IPS-20b (cell line): ENCODE data around the gene CHIA.
"Not testable (repeated sequence)": the region's sequence is repeated elsewhere in the genome, so short reads cannot be mapped to it uniquely, and the experiment has no call there.

Experiments
- H3K27ac ChIP-seq: one replicate; pipeline ENCODE4 v1.5.1; 2013; ENCODE audit warnings: low read length
- H3K27me3 ChIP-seq: 2 replicates; pipeline ENCODE4 v1.6.1; 2013; ENCODE audit warnings: mild to moderate bottlenecking, low read length, inconsistent platforms; ENCODE audit not compliant: insufficient read depth
- H3K36me3 ChIP-seq: 2 replicates; pipeline ENCODE4 v1.6.1; 2013; ENCODE audit warnings: low read depth, mild to moderate bottlenecking, inconsistent platforms, low read length, moderate library complexity; ENCODE audit not compliant: insufficient read depth
- H3K4me1 ChIP-seq: 2 replicates; pipeline ENCODE4 v1.6.1; 2013; ENCODE audit warnings: mild to moderate bottlenecking, control low read depth, inconsistent platforms, low read length, moderate library complexity; ENCODE audit not compliant: insufficient read depth
- H3K4me3 ChIP-seq: 2 replicates; pipeline ENCODE4 v1.5.1; 2013; ENCODE audit warnings: mild to moderate bottlenecking, low read length, inconsistent platforms
- H3K9ac ChIP-seq: 2 replicates; pipeline ENCODE4 v1.6.1; 2013; ENCODE audit warnings: low read depth, mild to moderate bottlenecking, inconsistent platforms, low read length, moderate library complexity
- H3K9me3 ChIP-seq: 2 replicates; pipeline ENCODE4 v1.6.1; 2013; ENCODE audit warnings: mild to moderate bottlenecking, low read depth, low read length, inconsistent platforms; ENCODE audit not compliant: insufficient read depth

The CHIA gene

DNA sequence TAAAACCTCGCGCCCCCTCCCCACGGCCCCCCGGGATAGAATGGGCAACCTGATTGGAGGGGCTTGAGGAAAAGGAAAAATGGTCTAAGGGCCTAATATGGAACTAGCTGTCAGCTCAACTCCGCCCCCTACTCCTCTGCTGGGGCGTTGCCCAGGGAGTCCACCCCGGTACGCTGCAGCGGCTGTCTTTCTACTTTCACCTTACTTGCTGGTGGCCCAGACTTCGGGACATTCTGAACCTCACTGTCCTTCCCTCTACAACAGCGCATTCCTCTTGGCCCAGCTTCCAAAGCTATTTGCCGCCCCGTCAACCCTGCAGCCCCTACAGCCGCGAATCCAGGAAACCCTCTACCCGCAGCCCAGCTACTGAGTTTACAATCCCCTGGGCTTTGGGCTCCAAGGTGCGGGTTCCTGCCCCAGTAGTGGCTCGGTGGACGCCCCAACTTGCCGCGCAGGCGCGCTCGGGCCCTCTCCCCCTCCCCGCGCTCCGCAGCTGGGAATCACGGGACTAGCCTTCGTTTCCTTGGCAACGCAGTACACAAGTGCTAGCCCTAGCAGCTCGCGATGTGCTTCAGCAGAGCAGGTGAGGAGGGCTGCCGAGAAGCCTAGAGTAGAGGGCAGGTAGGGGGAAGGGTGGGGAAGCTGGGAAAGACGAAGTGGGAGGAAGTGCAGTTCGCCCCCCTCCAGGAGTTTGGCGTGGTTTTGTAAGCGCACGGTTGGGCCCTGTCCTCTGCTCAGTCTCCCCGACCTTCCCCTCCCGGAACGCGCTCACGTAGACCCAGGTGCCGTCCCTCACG is 55.6 kb downstream of the CHIA start:
- Histone ChIP-seq H3K36me3 (no peaks in the 10 kb centered on the region), H3K4me3 (peak overlapping the region; percentile 72), H3K27ac (no peak overlapping the region), H3K9me3 (no peaks in the 10 kb centered on the region), H3K9ac (peak overlapping the region; percentile 71; the same call in 1 of the 2 replicates), H3K4me1 (peaks cover 9% of the 10 kb centered on the region), H3K27me3 (peaks cover 8% of the 10 kb centered on the region; the same call in 1 of the 2 replicates)

DNA sequence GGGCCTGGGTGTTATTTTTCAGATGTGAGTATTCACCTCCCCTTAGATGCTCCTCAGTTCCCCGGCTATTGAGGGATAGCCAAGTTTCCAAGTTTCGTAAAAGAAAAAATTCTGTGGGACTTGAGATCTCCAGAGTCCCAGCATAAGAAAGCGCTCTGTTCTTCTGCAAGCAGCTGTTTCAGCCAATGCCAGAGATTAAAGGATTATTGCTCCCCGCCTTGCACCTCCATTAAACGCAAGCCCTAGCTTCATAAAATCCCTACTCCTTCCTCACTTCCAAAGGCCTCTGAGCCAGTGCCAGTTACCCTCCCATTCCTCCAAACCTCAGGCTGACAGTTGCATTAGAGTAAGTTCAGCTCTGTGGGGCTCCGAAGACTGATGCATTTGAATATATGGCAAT is 56.4 kb downstream of the CHIA start:
- peaks cover 9% of the 10 kb centered on the region for H3K4me1 ChIP-seq
- H3K36me3 ChIP-seq: no peaks in the 10 kb centered on the region
- peaks cover 8% of the 10 kb centered on the region; the same call in 1 of the 2 replicates for H3K27me3 ChIP-seq
- H3K9ac ChIP-seq: peak overlapping the region; percentile 71; the same call in 1 of the 2 replicates
- peak overlapping the region; percentile 72 for H3K4me3 ChIP-seq
- H3K27ac ChIP-seq: no peak overlapping the region
- H3K9me3 ChIP-seq: no peaks in the 10 kb centered on the region

DNA sequence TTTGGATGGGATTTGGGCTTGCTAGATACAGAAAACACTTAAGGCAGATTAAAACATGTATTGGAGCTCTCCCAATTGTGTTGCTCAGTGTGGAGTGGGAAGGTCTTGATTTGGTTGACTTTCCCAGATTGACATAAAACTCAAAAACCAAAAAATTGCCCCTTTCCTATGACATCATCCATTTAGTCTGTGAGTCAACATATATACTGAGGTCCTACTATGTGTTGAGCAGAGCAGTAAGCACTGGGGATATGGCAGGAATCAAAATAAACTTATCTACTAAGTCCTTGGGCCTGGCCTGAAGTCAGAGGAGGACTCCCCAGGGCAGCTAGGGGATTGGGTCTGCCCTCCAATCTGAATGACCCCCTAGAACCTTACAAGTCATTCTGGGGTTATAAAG is 61.0 kb downstream of the CHIA start:
- Histone ChIP-seq H3K9me3 (no peaks in the 10 kb centered on the region), H3K9ac (no peak overlapping the region), H3K36me3 (no peaks in the 10 kb centered on the region), H3K27me3 (peaks cover 8% of the 10 kb centered on the region; the same call in 1 of the 2 replicates), H3K27ac (no peak overlapping the region), H3K4me3 (no peak overlapping the region), H3K4me1 (peaks cover 4% of the 10 kb centered on the region)

DNA sequence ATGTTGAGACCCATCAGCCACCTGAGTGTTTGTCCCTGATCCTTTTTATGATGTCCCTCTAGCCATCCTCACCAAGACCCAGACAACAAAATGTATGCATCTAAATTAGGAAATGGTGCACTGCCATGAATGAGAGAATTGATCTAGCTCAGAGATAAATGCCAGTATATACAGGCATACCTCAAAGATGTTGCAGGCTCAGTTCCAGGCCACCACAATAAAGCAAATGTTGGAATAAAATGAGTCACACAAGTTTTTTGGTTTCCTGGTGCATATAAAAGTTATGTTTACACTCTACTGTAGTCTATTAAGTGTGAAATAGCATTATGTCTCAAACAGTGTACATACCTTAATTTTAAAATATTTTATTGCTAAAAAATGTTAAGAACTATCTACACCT is 63.9 kb downstream of the CHIA start:
- Histone ChIP-seq H3K27me3 (no peaks in the 10 kb centered on the region), H3K4me1 (peaks cover 6% of the 10 kb centered on the region; the same call in 1 of the 2 replicates), H3K9me3 (no peaks in the 10 kb centered on the region), H3K36me3 (no peaks in the 10 kb centered on the region), H3K4me3 (no peak overlapping the region), H3K27ac (no peak overlapping the region), H3K9ac (no peak overlapping the region)

DNA sequence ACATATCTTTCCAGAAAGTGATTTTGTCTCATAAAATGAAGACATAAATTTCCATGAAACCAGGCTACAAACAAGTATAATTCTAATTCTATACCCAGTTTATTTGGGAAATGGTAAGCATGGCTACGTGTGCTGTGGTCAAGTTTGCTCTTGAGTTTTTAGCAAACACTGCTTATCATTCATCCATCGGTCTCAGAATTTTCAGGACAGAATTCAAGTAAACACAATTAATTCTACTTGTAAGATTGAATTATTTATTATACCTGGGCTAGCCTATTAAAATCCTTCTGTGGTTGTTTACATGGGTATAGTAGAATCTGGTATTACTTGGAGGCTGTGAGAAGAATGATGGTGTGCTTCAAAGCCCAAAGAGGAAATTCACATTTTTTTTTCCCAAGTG is 68.3 kb downstream of the CHIA start:
- Histone ChIP-seq H3K27ac (no peak overlapping the region), H3K36me3 (no peaks in the 10 kb centered on the region), H3K4me1 (peaks cover 9% of the 10 kb centered on the region; the same call in 1 of the 2 replicates), H3K27me3 (no peaks in the 10 kb centered on the region), H3K9me3 (no peaks in the 10 kb centered on the region), H3K9ac (no peak overlapping the region), H3K4me3 (no peak overlapping the region)

DNA sequence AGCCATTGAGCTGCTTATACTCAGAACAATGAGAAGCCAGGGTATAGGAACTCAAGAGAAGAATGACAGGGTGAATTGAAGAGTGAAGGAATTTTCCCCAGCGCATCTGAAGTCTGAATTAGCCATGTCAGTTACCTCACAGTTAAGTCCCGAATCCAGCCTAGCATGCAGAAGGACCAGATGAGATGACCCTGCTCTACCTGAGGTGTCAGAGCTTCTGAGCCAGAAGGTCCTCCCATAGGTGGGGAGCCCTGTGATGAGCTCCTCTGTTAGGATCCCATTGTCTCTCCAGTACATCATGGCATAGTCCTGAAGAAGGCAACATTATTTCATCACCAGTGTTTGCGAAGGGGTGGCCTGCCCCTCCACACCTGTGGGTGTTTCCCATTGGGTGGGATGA is 68.7 kb downstream of the CHIA start:
- Histone ChIP-seq H3K9ac (no peak overlapping the region), H3K27me3 (no peaks in the 10 kb centered on the region), H3K36me3 (no peaks in the 10 kb centered on the region), H3K27ac (no peak overlapping the region), H3K4me3 (no peak overlapping the region), H3K4me1 (peaks cover 12% of the 10 kb centered on the region), H3K9me3 (no peaks in the 10 kb centered on the region)

DNA sequence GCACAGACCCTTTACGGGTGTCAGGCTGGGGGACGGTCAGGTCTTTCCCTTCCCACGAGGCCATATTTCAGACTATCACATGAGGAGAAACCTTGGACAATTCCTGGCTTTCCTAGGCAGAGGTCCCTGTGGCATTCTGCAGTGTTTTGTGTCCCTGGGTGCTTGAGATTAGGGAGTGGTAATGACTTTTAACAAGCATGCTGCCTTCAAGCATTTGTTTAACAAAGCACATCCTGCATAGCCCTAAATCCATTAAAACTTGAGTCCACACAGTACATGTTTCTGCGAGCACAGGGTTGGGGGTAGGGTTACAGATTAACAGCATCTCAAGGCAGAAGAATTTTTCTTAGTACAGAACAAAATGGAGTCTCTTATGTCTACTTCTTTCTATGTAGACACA is 69.6 kb downstream of the CHIA start:
- H3K36me3 ChIP-seq, H3K9ac ChIP-seq, H3K4me3 ChIP-seq, H3K27me3 ChIP-seq, H3K9me3 ChIP-seq, H3K27ac ChIP-seq: not testable (repeated sequence)
- peaks cover 17% of the 10 kb centered on the region for H3K4me1 ChIP-seq

DNA sequence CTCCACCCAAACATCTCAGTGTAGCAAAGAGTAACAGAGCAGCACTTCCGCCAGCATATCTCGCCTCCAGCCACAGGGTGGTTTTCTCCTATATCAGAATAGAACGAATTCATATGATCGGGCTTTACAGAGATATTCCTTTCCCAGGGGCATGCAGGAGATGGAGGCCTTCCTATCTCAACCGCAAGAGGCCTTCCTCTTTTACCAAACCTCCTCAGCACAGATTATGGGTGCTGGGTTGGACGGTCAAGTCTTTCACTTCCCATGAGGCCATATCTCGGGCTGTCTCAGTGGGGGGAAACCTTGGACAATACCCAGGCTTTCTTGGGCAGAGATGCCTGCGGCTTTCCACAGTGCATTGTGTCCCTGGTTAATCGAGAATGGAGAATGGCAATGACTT is 71.1 kb downstream of the CHIA start:
- no peak overlapping the region for H3K27ac ChIP-seq
- no peaks in the 10 kb centered on the region for H3K9me3 ChIP-seq
- H3K36me3 ChIP-seq: no peaks in the 10 kb centered on the region
- H3K4me1 ChIP-seq: peaks cover 17% of the 10 kb centered on the region
- H3K9ac ChIP-seq: no peak overlapping the region
- H3K4me3 ChIP-seq: no peak overlapping the region
- H3K27me3 ChIP-seq: no peaks in the 10 kb centered on the region

DNA sequence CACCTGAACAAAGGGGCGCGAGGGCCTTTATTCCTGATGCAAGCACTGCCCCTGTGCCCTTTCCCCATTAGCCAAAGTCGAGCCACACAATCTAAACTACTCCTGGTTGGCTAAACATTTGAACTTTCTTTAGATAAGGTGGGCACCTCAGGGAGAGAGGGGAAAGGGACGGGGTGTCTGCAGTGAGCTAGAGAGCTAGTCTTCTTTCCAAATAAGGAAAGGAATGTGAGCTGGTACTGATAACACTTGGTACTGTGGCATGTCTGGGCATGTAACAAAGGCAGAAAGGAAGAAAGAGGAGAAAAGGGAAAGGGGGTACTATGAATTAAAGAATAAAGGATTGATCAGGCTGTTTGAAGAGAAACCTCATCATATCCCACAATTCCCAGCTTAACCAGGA is 74.0 kb downstream of the CHIA start:
- no peaks in the 10 kb centered on the region for H3K36me3 ChIP-seq
- no peak overlapping the region for H3K4me3 ChIP-seq
- peak overlapping the region; percentile 74; the same call in 1 of the 2 replicates for H3K9ac ChIP-seq
- H3K27ac ChIP-seq: peak overlapping the region; percentile 10
- H3K27me3 ChIP-seq: no peaks in the 10 kb centered on the region
- no peaks in the 10 kb centered on the region for H3K9me3 ChIP-seq
- peaks cover 10% of the 10 kb centered on the region; the same call in 1 of the 2 replicates for H3K4me1 ChIP-seq

DNA sequence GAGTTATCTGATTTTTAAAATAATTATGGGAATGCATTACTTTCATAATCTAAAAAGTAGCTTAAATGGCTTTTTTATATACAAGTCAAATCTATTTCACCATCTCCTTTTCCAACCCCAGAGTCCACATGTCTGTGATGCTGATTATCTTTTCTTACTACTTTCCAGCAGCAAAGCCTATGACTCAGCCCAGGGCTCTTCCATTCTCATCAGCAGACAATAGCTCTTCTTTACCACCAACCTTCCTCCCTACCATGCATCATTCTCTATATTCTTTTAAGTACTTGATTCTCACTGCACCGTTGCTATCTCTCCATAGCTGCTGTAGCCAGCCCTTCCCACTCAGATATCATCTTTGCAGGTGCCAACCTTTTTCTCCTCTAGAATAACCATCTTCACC is 75.6 kb downstream of the CHIA start:
- no peak overlapping the region for H3K27ac ChIP-seq
- H3K36me3 ChIP-seq: no peaks in the 10 kb centered on the region
- H3K4me3 ChIP-seq: no peak overlapping the region
- no peaks in the 10 kb centered on the region for H3K9me3 ChIP-seq
- H3K4me1 ChIP-seq: peaks cover 10% of the 10 kb centered on the region; the same call in 1 of the 2 replicates
- no peak overlapping the region for H3K9ac ChIP-seq
- H3K27me3 ChIP-seq: no peaks in the 10 kb centered on the region

DNA sequence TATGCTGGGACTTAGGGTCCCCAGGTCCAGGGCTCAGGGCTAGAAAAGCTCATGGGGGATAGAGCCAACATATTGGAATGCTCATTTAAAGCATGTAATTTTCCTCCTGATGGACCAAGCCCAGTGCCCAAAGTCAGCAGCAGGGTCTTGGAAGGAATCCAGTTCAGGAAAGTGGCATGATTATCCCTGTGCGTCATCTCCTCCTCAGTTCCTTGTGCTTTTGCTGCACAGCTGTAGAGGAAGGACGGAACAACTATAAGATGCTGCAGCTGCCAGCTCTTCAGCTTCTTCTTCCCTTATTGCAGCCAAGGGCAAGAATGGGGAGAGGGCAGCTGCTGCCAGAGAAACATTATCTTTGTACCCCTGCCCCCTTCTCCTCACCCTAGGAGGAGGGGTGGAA is 78.5 kb downstream of the CHIA start:
- Histone ChIP-seq H3K4me1 (peaks cover 7% of the 10 kb centered on the region; the same call in 1 of the 2 replicates), H3K4me3 (no peak overlapping the region), H3K9me3 (no peaks in the 10 kb centered on the region), H3K27me3 (no peaks in the 10 kb centered on the region), H3K36me3 (no peaks in the 10 kb centered on the region), H3K9ac (no peak overlapping the region), H3K27ac (no peak overlapping the region)

DNA sequence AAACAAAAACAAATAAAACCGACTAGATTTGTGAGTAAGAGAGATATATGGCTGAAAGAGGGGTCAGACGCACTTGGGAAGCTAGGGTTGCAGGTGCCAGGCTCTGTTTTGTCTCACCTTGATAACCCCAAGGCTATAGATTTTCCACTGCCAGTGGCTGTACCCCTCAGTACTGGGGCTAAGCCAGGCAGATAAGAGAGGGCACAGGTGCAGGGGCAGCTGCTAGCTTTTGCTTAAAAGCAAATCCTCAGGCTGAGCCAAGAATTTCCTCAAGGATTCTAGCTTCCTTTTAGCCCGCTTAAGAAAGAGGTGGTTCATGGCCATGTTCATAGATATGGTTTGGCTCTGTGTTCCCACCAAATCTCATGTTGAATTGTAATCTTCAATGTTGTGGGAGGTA is 79.0 kb downstream of the CHIA start:
- Histone ChIP-seq H3K4me3 (no peak overlapping the region), H3K9ac (no peak overlapping the region), H3K27ac (no peak overlapping the region), H3K36me3 (no peaks in the 10 kb centered on the region), H3K27me3 (no peaks in the 10 kb centered on the region), H3K9me3 (no peaks in the 10 kb centered on the region), H3K4me1 (peaks cover 3% of the 10 kb centered on the region; the same call in 1 of the 2 replicates)
